K562 (cell line): ENCODE results near the gene TRIM37. TPM values are rescaled to one million over a fixed set of nuclear protein-coding genes. Genes with fewer than 3 reads are reported as not detected.

Source experiments
- ATF1 ChIP-seq, 2 experiments: fragments of 450-650 bp in 1 of 2; IDR thresholded peaks; 2 replicates each; pipeline ENCODE4 v1.6.1; 2016; ENCODE audit warnings: missing compliant biosample characterization in 1 of 2, missing genetic modification characterization in 1 of 2
- CBX5 ChIP-seq: IDR thresholded peaks from 2 replicates; pipeline ENCODE4 v1.6.1; 2014; ENCODE audit warnings: low read depth, borderline replicate concordance
- CEBPG ChIP-seq, 3 experiments: fragments of 200-800 bp in 1 of 3; sonication (Bioruptor generic) in 1 of 3; sonication (generic) in 1 of 3; formaldehyde crosslinking in 1 of 3; IDR thresholded peaks in 2 of 3; conservative IDR thresholded peaks in 1 of 3; 2 replicates each; pipeline versions ENCODE4 v1.6.1 to v1.8.0; 2016 to 2022; ENCODE audit warnings: missing compliant biosample characterization in 2 of 3, missing genetic modification characterization in 2 of 3, mild to moderate bottlenecking in 1 of 3, missing genetic modification reagents in 1 of 3
- CTBP1 ChIP-seq: fragments of 450-650 bp; IDR thresholded peaks from 2 replicates; pipeline ENCODE4 v1.6.1; 2016; ENCODE audit warnings: borderline replicate concordance
- ELF1 ChIP-seq: fragments of 200-800 bp; sonication (Bioruptor generic); IDR thresholded peaks from 2 replicates; pipeline ENCODE4 v1.6.1; 2016; ENCODE audit warnings: missing genetic modification characterization, missing compliant biosample characterization
- HMG20B ChIP-seq: fragments of 250-450 bp; sonication (Bioruptor Pico); IDR thresholded peaks from 2 replicates; pipeline ENCODE4 v1.5.0; 2021; ENCODE audit warnings: mild to moderate bottlenecking
- OTX1 ChIP-seq: fragments of 450-650 bp; formaldehyde crosslinking; IDR thresholded peaks from 2 replicates; pipeline ENCODE4 v1.4.0; 2022; ENCODE audit warnings: mild to moderate bottlenecking
- POLR3G ChIP-seq: IDR thresholded peaks from 2 replicates; pipeline ENCODE4 v1.6.1; 2011; ENCODE audit not compliant: insufficient read length, insufficient replicate concordance; ENCODE audit errors: extremely low read depth
- PTBP1 ChIP-seq: fragments of 200-400 bp; formaldehyde crosslinking; IDR thresholded peaks from 2 replicates; pipeline ENCODE4 v1.6.1; 2017; ENCODE audit warnings: low read depth, low read length
- RREB1 ChIP-seq: fragments of 250-450 bp; sonication (Bioruptor Pico); IDR thresholded peaks from 2 replicates; pipeline ENCODE4 v1.4.0; 2020
- SMAD1 ChIP-seq: fragments of 150-350 bp; IDR thresholded peaks from 2 replicates; pipeline ENCODE4 v1.6.1; 2014; ENCODE audit warnings: low read length, low read depth; ENCODE audit not compliant: partially characterized antibody
- STAT5A ChIP-seq: IDR thresholded peaks from 2 replicates; pipeline ENCODE4 v1.6.1; 2012; ENCODE audit warnings: low read length, inconsistent platforms, borderline replicate concordance
- TSC22D4 ChIP-seq: fragments of 450-650 bp; IDR thresholded peaks from 2 replicates; pipeline ENCODE4 v1.6.1; 2016; ENCODE audit warnings: missing genetic modification characterization, missing biosample characterization, control low read depth
- ZMIZ1 ChIP-seq, 2 experiments: fragments of 150-350 bp in 1 of 2; IDR thresholded peaks; 2 replicates each; pipeline ENCODE4 v1.6.1; 2012 to 2016; ENCODE audit warnings: low read depth in 2 of 2, low read length in 2 of 2, mild to moderate bottlenecking in 1 of 2, moderate library complexity in 1 of 2
- ZNF263 ChIP-seq: sonication (generic); formaldehyde crosslinking; IDR thresholded peaks from 2 replicates; pipeline ENCODE4 v1.8.0; 2022; ENCODE audit warnings: mild to moderate bottlenecking, missing genetic modification reagents, borderline replicate concordance
- ZNF316 ChIP-seq: fragments of 450-650 bp; IDR thresholded peaks from 2 replicates; pipeline ENCODE4 v1.6.1; 2016
- ZNF655 ChIP-seq: fragments of 250-450 bp; sonication (Bioruptor Pico); IDR thresholded peaks from 2 replicates; pipeline ENCODE4 v1.5.0; 2021
- polyA plus RNA-seq, 8 experiments: library from polyadenylated mRNA; depleted of rRNA in 4 of 8; stranded (reverse) in 5 of 8; unstranded in 3 of 8; fragments of >200 nt; fragmentation: Nextera tagmentation in 2 of 8; fragmentation: Illumina TruSeq in 1 of 8; extraction: Ambion mirVana in 2 of 8; extraction: Trizol in 1 of 8; gene quantifications; 2 replicates each; pipeline versions ENCODE4 v1.2.1 to v1.2.3, GENCODE V29; 2011 to 2014; ENCODE audit warnings: inconsistent platforms in 1 of 8, missing spikeins in 1 of 8
- total RNA-seq, 7 experiments: library from RNA; depleted of rRNA in 6 of 7; stranded (reverse); fragments of >200 nt in 6 of 7; fragmentation: Illumina TruSeq in 2 of 7; extraction: Trizol in 2 of 7; gene quantifications; 2 replicates each; pipeline versions ENCODE4 v1.2.1 to v1.2.3, GENCODE V29; 2011 to 2021; ENCODE audit warnings: low replicate concordance in 1 of 7

TRIM37 gene
- total and polyA plus RNA-seq, 9 of the 15 experiments (the other 6 are each of a cell fraction or from before 2014, with no cell fraction given) = 4.5 to 31.4 (median 23.8) TPM

GRCh38 chr17:59155439-59156177, 48.9 kb upstream of the TRIM37 start, which contains the start of gene PRR11 (continued):
- TF ChIP-seq SMAD1 (peak; percentile 74), POLR3G (no peak), ZNF263 (CRISPR knock-in tag) (no peak; the same call in 1 of the 2 replicates), CTBP1 (no peak), STAT5A (no peak), ZMIZ1 (IDR thresholded peaks at IDR 0.05; ENCODE audit: low read depth in 2 of 2, low read length in 2 of 2) (peak in 1 of 2 experiments; percentile 30; a peak in 1 of 4 replicates), RREB1 (no peak), TSC22D4 (no peak), ATF1 (CRISPR knock-in tag; IDR thresholded peaks at IDR 0.05) (no peak; the same call in 1 of the 2 replicates), ATF1 (tag; IDR thresholded peaks at IDR 0.05) (peak; percentile 95), ZNF316 (no peak), OTX1 (CRISPR knock-in tag) (no peak), PTBP1 (no peak), HMG20B (CRISPR knock-in tag) (no peak), CBX5 (no peak), ZNF655 (CRISPR knock-in tag) (no peak), ELF1 (no peak), CEBPG (CRISPR knock-in tag; IDR thresholded peaks at IDR 0.05) (no peak), CEBPG (tag; conservative IDR thresholded peaks at IDR 0.05 in 1 of 2, IDR thresholded peaks at IDR 0.05 in 1 of 2) (no peak)
